IMR-90 (cell line): ENCODE results near the gene MRPS33. TPM values are rescaled to one million over a fixed set of nuclear protein-coding genes. Genes with fewer than 3 reads are reported as not detected.
A peak's percentile ranks its signal among the peaks of the same experiment; 100 is the strongest.

Experiments
- ATAC-seq: fragments of 200-7000 bp; cut with Tn5 transposase; 2 replicates; pipeline ENCODE4 v1.9.1; 2020; ENCODE audit warnings: low read depth, mild to moderate bottlenecking, moderate library complexity
- BruUV-seq: library from RNA; stranded (reverse); fragments of 400-500 nt; replicated peaks from 2 replicates; lab custom pipeline; 2021; lab: Mats Ljungman, UMichigan
- CTCF ChIA-PET: fragments of 300-600 bp; formaldehyde crosslinking; extraction: SDS; loops from one replicate; lab custom pipeline; 2021; ENCODE audit warnings: antibody characterized with exemption; lab: Yijun Ruan, JAX
- POLR2A ChIA-PET: fragments of 300-600 bp; sonication (Branson Sonifier 250); formaldehyde crosslinking; loops from one replicate; lab custom pipeline; 2022; ENCODE audit warnings: antibody characterized with exemption; ENCODE audit not compliant: unreplicated experiment; lab: Charles Lee
- DNase-seq: peaks from one replicate; pipeline ENCODE4 v3.0.0; 2013
- H2AFZ ChIP-seq: replicated peaks from 2 replicates; pipeline ENCODE3; 2013; ENCODE audit warnings: low read length, mild to moderate bottlenecking; ENCODE audit not compliant: poor library complexity
- H2AK5ac ChIP-seq: 2 replicates; pipeline ENCODE4 v1.6.1; 2013; ENCODE audit warnings: low read depth, low read length, inconsistent platforms
- H2AK9ac ChIP-seq: replicated peaks from 2 replicates; pipeline ENCODE3; 2013; ENCODE audit warnings: mild to moderate bottlenecking, low read depth, low read length, moderate library complexity; ENCODE audit not compliant: poor library complexity
- H2BK120ac ChIP-seq: 2 replicates; pipeline ENCODE4 v1.6.1; 2013; ENCODE audit warnings: low read depth, low read length, inconsistent platforms
- H2BK15ac ChIP-seq: 3 replicates; pipeline ENCODE4 v1.6.1; 2013; ENCODE audit warnings: low read depth, low read length, inconsistent platforms
- H2BK20ac ChIP-seq: 2 replicates; pipeline ENCODE4 v1.6.1; 2013; ENCODE audit warnings: low read depth, mild to moderate bottlenecking, inconsistent platforms, low read length, moderate library complexity
- H2BK5ac ChIP-seq: 2 replicates; pipeline ENCODE4 v1.6.1; 2013; ENCODE audit warnings: mild to moderate bottlenecking, low read depth, low read length, inconsistent platforms; ENCODE audit not compliant: poor library complexity, severe bottlenecking
- H3K14ac ChIP-seq: replicated peaks from 2 replicates; pipeline ENCODE4 v1.6.1; 2013; ENCODE audit warnings: low read depth, low read length, inconsistent platforms
- H3K18ac ChIP-seq: 2 replicates; pipeline ENCODE4 v1.6.1; 2013; ENCODE audit warnings: low read depth, low read length, control low read depth
- H3K23ac ChIP-seq: 2 replicates; pipeline ENCODE4 v1.6.1; 2013; ENCODE audit warnings: low read depth, low read length, inconsistent platforms
- H3K27ac ChIP-seq: 2 replicates; pipeline ENCODE4 v1.5.1; 2013; ENCODE audit warnings: mild to moderate bottlenecking, control low read depth, low read length; ENCODE audit not compliant: insufficient read depth
- H3K27me3 ChIP-seq: 2 replicates; pipeline ENCODE4 v1.6.1; 2013; ENCODE audit warnings: low read length; ENCODE audit not compliant: control insufficient read depth, insufficient read depth
- H3K36me3 ChIP-seq: 2 replicates; pipeline ENCODE4 v1.6.1; 2013; ENCODE audit warnings: low read length, mixed read lengths; ENCODE audit not compliant: control insufficient read depth, insufficient read depth
- H3K4ac ChIP-seq: 2 replicates; pipeline ENCODE4 v1.6.1; 2013; ENCODE audit warnings: low read depth, low read length, inconsistent platforms
- H3K4me1 ChIP-seq: 2 replicates; pipeline ENCODE4 v1.6.1; 2013; ENCODE audit warnings: low read length, mixed read lengths; ENCODE audit not compliant: control insufficient read depth, insufficient read depth
- H3K4me2 ChIP-seq: 2 replicates; pipeline ENCODE4 v1.6.1; 2013; ENCODE audit warnings: low read depth, mild to moderate bottlenecking, control low read depth, low read length, moderate library complexity
- H3K4me3 ChIP-seq: 2 replicates; pipeline ENCODE4 v1.5.1; 2013; ENCODE audit warnings: low read depth, mild to moderate bottlenecking, control low read depth, low read length, moderate library complexity; ENCODE audit not compliant: insufficient read depth
- H3K56ac ChIP-seq: 2 replicates; pipeline ENCODE4 v1.6.1; 2013; ENCODE audit warnings: low read length, inconsistent platforms; ENCODE audit not compliant: insufficient read depth; ENCODE audit errors: extremely low read depth
- H3K79me1 ChIP-seq, 2 experiments: 2 replicates each; pipeline ENCODE4 v1.6.1; 2013; ENCODE audit warnings: low read length in 2 of 2, inconsistent platforms in 1 of 2, low read depth in 1 of 2
- H3K9ac ChIP-seq: 2 replicates; pipeline ENCODE4 v1.6.1; 2013; ENCODE audit warnings: low read depth, low read length, control low read depth
- H3K9me1 ChIP-seq: 2 replicates; pipeline ENCODE4 v1.6.1; 2013; ENCODE audit warnings: low read length, inconsistent platforms; ENCODE audit not compliant: insufficient read depth
- H3K9me3 ChIP-seq: 2 replicates; pipeline ENCODE4 v1.6.1; 2013; ENCODE audit warnings: low read length; ENCODE audit not compliant: control insufficient read depth, insufficient read depth
- H4K20me1 ChIP-seq: 2 replicates; pipeline ENCODE4 v1.6.1; 2013; ENCODE audit warnings: low read length, inconsistent platforms; ENCODE audit not compliant: insufficient read depth
- H4K5ac ChIP-seq: 2 replicates; pipeline ENCODE4 v1.6.1; 2013; ENCODE audit warnings: mild to moderate bottlenecking, low read depth, low read length, control low read depth
- H4K8ac ChIP-seq, 2 experiments: 2 replicates each; pipeline ENCODE4 v1.6.1; 2013; ENCODE audit warnings: low read depth in 2 of 2, low read length in 2 of 2, control low read depth in 1 of 2, inconsistent platforms in 1 of 2
- H4K91ac ChIP-seq: 2 replicates; pipeline ENCODE4 v1.6.1; 2013; ENCODE audit warnings: low read depth, low read length, inconsistent platforms; ENCODE audit not compliant: insufficient read depth
- FOS ChIP-seq: fragments of 150-350 bp; IDR thresholded peaks from 2 replicates; pipeline ENCODE4 v1.6.1; 2016; ENCODE audit warnings: low read depth, low read length
- WGBS, 2 experiments: methylation state at CpG; one replicate each; pipeline versions ENCODE4 v1.1.5 to v1.1.7; 2013; ENCODE audit warnings: missing lambda C conversion rate in 2 of 2; ENCODE audit not compliant: insufficient read length in 1 of 2; ENCODE audit errors: extremely low coverage in 2 of 2; 5-methylcytosine and 5-hydroxymethylcytosine counted together
- dilution Hi-C: fragments of 300-500 bp; cut with HindIII; formaldehyde crosslinking; loops from one replicate; pipeline ENCODE4 v1.14.3; 2018; ENCODE audit warnings: low sequenced_read_pairs; ENCODE audit not compliant: unreplicated experiment
- in situ Hi-C: fragments of 300-500 bp; cut with MboI; formaldehyde crosslinking; loops from 3 replicates; pipeline ENCODE4 v1.14.3; 2019; ENCODE audit warnings: low sequenced_read_pairs, inconsistent platforms, mixed read lengths
- intact Hi-C: fragments of 100-400 bp; cut with micrococcal nuclease; formaldehyde crosslinking; loops from 2 replicates; pipeline ENCODE4 v1.10.0; 2022
- polyA plus RNA-seq, 3 experiments: library from polyadenylated mRNA; depleted of rRNA; stranded (reverse); fragments of >200 nt; gene quantifications; 2 replicates each; pipeline ENCODE4 v1.2.3, GENCODE V29; 2012; ENCODE audit warnings: low replicate concordance in 1 of 3
- total RNA-seq: library from RNA; depleted of rRNA; stranded (reverse); fragments of >200 nt; gene quantifications from 2 replicates; pipeline ENCODE4 v1.2.3, GENCODE V29; 2012
- TF ChIP-seq, protein P1 (sequence below): conservative IDR thresholded peaks from 2 replicates; pipeline ENCODE4 v1.5.1; 2012; ENCODE audit warnings: mild to moderate bottlenecking, low read depth, low read length, improper control_type of control experiment

The MRPS33 gene
- total and polyA plus RNA-seq, 2 of the 4 experiments (the other 2 are of a cell fraction): 14.5 to 33.8 TPM

DNA sequence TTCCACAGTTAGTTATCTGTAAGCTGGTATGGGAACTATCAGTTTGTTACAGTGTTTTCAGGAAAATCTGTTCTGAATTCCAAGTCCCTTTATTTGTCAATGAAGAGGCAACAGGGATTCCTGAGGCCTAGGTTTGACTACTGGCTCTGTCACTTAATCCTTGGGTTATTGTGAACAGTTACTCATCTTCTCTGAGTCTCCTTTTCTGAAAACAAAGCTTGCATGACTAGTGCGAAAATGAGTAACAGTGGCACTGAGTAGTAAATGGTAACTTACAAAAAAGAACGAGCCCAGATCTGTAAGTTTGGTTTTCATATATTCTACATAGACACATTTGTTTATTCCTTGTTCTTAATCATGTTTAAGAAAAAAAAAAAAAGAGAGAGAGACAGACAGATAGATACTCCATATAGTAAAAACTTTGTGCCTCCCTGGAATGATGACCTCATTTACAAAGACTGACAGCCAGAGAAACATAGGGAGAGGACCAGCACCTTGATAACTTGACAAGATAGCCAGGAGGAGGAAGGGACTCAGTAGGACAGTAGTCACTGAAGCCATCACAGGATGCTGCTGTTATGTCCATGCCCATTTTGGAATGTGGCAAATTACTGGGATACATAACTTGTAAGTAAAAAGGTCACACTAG, 1.9 kb downstream of the MRPS33 start:
- intact Hi-C loops (loop anchor here (1.0 kb wide), 2 partner anchors 202 to 352 kb away; no protein-coding TSS in a partner anchor), dilution Hi-C loops (no loop called here), in situ Hi-C loops (loop anchor here (5.0 to 25.0 kb wide), 2 partner anchors 201 to 501 kb away; no protein-coding TSS in a partner anchor)
- Histone ChIP-seq H3K4me3 (no peak overlapping the region), H3K9me1 (peaks cover 3% of the 10 kb centered on the region; the same call in 1 of the 2 replicates), H4K91ac (no peak overlapping the region), H3K4ac (no peak overlapping the region), H2AFZ (no peak overlapping the region), H4K5ac (peak overlapping the region; percentile 57; the same call in 1 of the 2 replicates), H3K4me2 (peak overlapping the region; percentile 20; the same call in 1 of the 2 replicates), H4K20me1 (no peaks in the 10 kb centered on the region), H2BK5ac (peak overlapping the region; percentile 45), H3K36me3 (0 out of 2 replicates have a peak, but pooled peaks cover 1% of the 10 kb centered on the region), H2BK20ac (no peak overlapping the region), H3K27me3 (no peaks in the 10 kb centered on the region), H3K9ac (no peak overlapping the region), H3K56ac (no peak overlapping the region), H2BK15ac (no peak overlapping the region), H3K79me1 (peaks cover 10 to 23% of the 10 kb centered on the region in 2 experiments), H3K23ac (no peak overlapping the region), H4K8ac (no peak overlapping the region), H3K4me1 (peaks cover 2% of the 10 kb centered on the region; the same call in 1 of the 2 replicates), H2BK120ac (no peak overlapping the region), H3K18ac (no peak overlapping the region), H3K9me3 (no peaks in the 10 kb centered on the region), H2AK9ac (no peak overlapping the region), H3K27ac (no peak overlapping the region), H3K14ac (no peak overlapping the region), H2AK5ac (0 out of 2 replicates have a peak overlapping the region, but pooled peaks have one; percentile 28)
- ChIA-PET POLR2A (no interaction called here), CTCF (interaction anchor here (0.7 kb wide), 1 partner anchor 480 kb away, joined by 3 read pairs; no protein-coding TSS in a partner anchor)
- ATAC-seq (no peak), DNase-seq (peak; percentile 63)
- WGBS, 2 experiments: no CpG with 5 or more reads among the region's 2 CpGs
- no TSS peak for BruUV-seq
- TF ChIP-seq FOS: no peak
- TF ChIP-seq, protein P1, sequence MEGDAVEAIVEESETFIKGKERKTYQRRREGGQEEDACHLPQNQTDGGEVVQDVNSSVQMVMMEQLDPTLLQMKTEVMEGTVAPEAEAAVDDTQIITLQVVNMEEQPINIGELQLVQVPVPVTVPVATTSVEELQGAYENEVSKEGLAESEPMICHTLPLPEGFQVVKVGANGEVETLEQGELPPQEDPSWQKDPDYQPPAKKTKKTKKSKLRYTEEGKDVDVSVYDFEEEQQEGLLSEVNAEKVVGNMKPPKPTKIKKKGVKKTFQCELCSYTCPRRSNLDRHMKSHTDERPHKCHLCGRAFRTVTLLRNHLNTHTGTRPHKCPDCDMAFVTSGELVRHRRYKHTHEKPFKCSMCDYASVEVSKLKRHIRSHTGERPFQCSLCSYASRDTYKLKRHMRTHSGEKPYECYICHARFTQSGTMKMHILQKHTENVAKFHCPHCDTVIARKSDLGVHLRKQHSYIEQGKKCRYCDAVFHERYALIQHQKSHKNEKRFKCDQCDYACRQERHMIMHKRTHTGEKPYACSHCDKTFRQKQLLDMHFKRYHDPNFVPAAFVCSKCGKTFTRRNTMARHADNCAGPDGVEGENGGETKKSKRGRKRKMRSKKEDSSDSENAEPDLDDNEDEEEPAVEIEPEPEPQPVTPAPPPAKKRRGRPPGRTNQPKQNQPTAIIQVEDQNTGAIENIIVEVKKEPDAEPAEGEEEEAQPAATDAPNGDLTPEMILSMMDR: no peak
